ENCODE data around the gene DOLK.

The DOLK gene

DNA sequence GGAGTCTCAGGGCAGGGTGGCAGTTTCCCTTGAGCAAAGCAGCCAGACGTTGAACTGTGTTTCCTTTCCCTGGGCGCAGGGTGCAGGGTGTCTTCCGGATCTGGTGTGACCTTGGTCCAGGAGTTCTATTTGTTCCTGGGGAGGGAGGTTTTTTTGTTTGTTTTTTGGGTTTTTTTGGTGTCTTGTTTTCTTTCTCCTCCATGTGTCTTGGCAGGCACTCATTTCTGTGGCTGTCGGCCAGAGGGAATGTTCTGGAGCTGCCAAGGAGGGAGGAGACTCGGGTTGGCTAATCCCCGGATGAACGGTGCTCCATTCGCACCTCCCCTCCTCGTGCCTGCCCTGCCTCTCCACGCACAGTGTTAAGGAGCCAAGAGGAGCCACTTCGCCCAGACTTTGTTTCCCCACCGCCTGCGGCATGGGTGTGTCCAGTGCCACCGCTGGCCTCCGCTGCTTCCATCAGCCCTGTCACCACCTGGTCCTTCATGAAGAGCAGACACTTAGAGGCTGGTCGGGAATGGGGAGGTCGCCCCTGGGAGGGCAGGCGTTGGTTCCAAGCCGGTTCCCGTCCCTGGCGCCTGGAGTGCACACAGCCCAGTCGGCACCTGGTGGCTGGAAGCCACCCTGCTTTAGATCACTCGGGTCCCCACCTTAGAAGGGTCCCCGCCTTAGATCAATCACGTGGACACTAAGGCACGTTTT is 30.1 kb downstream of the DOLK start:
- no peak for TF ChIP-seq ZFX (IDR thresholded peaks at IDR 0.05; ENCODE audit: borderline replicate concordance)
- TF ChIP-seq, protein P1, sequence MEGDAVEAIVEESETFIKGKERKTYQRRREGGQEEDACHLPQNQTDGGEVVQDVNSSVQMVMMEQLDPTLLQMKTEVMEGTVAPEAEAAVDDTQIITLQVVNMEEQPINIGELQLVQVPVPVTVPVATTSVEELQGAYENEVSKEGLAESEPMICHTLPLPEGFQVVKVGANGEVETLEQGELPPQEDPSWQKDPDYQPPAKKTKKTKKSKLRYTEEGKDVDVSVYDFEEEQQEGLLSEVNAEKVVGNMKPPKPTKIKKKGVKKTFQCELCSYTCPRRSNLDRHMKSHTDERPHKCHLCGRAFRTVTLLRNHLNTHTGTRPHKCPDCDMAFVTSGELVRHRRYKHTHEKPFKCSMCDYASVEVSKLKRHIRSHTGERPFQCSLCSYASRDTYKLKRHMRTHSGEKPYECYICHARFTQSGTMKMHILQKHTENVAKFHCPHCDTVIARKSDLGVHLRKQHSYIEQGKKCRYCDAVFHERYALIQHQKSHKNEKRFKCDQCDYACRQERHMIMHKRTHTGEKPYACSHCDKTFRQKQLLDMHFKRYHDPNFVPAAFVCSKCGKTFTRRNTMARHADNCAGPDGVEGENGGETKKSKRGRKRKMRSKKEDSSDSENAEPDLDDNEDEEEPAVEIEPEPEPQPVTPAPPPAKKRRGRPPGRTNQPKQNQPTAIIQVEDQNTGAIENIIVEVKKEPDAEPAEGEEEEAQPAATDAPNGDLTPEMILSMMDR (IDR thresholded peaks at IDR 0.05), result no peak
- H3K27ac ChIP-seq, result peak overlapping the region; percentile 91

DNA sequence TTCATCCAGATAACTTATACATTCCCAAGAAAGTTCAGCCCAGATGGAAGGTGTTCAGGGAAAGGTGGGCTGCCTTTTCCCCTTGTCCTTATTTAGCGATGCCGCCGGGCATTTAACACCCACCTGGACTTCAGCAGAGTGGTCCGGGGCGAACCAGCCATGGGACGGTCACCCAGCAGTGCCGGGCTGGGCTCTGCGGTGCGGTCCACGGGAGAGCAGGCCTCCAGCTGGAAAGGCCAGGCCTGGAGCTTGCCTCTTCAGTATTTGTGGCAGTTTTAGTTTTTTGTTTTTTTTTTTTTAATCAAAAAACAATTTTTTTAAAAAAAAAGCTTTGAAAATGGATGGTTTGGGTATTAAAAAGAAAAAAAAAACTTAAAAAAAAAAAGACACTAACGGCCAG is 30.7 kb downstream of the DOLK start:
- TF ChIP-seq, protein P1 (IDR thresholded peaks at IDR 0.05), result no peak
- no peak for TF ChIP-seq ZFX (IDR thresholded peaks at IDR 0.05; ENCODE audit: borderline replicate concordance)
- H3K27ac ChIP-seq, result peak overlapping the region; percentile 91

DNA sequence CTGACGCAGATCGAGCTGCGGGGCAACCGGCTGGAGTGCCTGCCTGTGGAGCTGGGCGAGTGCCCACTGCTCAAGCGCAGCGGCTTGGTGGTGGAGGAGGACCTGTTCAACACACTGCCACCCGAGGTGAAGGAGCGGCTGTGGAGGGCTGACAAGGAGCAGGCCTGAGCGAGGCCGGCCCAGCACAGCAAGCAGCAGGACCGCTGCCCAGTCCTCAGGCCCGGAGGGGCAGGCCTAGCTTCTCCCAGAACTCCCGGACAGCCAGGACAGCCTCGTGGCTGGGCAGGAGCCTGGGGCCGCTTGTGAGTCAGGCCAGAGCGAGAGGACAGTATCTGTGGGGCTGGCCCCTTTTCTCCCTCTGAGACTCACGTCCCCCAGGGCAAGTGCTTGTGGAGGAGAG is 31.2 kb downstream of the DOLK start:
- TF ChIP-seq, protein P1 (IDR thresholded peaks at IDR 0.05), result no peak
- no peak for TF ChIP-seq ZFX (IDR thresholded peaks at IDR 0.05; ENCODE audit: borderline replicate concordance)
- peak overlapping the region; percentile 91 for H3K27ac ChIP-seq

DNA sequence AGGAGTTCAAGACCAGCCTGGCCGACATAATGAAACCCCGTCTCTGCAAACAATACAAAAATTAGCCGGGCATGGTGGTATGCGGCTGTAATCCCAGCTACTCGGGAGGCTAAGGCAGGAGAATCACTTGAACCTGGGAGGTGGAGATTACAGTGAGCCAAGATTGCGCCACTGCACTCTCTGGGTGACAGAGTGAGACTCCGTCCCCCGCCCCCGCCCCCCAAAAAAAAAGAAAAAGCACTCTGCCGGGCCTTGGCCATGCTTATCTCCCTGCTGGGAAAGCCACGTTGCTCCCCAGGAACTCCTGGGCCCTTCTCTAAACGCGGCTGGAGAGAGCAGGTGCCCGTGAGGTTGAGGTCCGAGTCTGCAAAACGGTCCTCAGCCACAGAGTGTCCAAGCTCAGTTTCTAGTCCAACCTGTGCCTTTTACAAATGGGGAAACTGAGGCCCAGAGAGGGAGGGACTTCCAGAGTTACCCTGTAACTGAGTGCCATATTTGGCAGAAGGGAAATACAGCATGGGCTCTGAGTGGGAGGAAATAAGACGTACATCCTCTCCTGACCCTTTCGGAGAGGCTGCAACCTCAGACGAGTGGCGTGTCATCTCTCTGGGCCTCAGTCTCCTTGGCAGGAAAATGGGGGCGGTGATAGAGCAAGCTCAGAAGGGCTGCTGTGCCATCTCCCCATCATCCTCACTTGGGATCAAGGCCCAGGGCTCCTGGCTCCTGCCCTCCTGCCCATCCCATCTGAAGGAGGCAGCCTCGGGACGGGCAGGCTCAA is 33.2 kb downstream of the DOLK start:
- H3K27ac ChIP-seq, result peak overlapping the region; percentile 91
- TF ChIP-seq, protein P1 (IDR thresholded peaks at IDR 0.05), result no peak
- no peak for TF ChIP-seq ZFX (IDR thresholded peaks at IDR 0.05; ENCODE audit: borderline replicate concordance)

DNA sequence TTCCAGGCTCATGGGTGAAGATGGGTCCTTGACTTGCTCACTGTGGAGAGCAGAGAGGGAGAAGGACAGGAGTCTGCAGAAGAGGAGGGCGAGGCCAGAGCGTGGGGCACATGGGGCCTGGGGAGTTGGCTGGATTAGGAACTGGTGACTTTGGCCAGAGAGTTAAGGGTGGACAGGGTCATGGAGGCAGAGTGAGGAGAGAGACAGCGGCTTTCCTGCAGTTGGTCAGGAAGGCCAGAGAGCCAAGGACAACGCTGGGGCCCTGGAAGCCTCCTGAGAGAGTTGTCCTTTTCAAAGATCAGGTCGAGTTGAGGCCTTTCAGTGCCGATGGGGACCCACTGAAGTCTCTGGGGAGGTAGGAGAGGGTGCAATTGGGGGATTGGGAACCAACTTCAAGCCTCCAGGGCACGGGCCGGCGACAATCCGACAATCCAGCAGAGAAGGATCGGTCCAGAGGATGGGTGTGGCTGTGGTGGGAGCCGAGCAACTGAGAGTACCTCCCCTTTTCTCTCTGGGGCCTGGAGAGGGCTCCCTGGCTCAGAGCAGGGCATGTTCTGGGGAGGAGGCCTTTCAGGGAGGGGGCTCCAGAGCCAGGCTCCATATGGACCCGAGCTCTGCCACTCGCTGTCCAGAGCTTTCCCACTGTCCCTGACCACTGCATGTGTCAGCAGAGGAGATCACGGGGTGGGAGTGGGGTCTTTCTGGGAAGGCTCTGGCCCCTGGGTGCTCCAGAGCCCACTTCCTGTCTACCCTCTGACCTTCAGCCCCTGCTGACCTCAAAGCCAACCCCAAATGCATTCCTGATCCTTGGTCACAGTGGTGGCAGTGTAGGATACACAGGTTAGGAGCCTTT is 34.1 kb downstream of the DOLK start:
- TF ChIP-seq ZFX (IDR thresholded peaks at IDR 0.05; ENCODE audit: borderline replicate concordance), result no peak
- TF ChIP-seq, protein P1 (IDR thresholded peaks at IDR 0.05), result no peak
- H3K27ac ChIP-seq, result peak overlapping the region; percentile 91

DNA sequence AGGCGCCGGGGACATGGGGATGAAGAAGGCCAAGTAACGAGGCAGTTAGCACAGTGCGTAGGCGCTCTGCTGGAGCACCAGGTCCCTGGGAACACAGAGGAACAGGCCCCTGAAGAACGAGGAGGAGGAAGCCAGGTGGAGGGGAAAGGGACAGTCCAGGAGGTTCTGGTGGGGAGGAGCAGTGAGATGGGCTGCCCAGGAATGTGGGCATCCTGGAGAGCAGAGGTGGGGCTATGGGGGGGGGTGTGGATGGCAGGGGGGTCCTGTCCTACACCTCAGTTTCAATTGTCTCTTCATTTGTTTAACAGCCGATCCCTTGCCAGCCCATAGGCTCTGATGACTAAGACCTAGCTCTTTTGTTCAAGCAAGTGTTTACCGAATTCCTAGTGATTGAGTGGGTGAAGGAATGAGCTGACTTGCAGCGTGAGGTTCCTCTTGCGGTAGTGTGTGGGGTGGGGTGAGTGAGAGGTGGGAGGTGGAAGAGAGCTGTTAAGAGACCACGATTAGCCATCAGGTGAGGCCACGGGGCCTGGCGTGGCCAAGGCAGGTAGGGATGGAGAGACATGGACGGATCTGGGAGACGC is 35.0 kb downstream of the DOLK start:
- no peak for TF ChIP-seq ZFX (IDR thresholded peaks at IDR 0.05; ENCODE audit: borderline replicate concordance)
- TF ChIP-seq, protein P1 (IDR thresholded peaks at IDR 0.05), result no peak
- peak overlapping the region; percentile 91 for H3K27ac ChIP-seq

Data from 22Rv1 (cell line).